ENCODE data around the gene MYO15B.
A peak's percentile ranks its signal among the peaks of the same experiment; 100 is the strongest.

The MYO15B gene

DNA sequence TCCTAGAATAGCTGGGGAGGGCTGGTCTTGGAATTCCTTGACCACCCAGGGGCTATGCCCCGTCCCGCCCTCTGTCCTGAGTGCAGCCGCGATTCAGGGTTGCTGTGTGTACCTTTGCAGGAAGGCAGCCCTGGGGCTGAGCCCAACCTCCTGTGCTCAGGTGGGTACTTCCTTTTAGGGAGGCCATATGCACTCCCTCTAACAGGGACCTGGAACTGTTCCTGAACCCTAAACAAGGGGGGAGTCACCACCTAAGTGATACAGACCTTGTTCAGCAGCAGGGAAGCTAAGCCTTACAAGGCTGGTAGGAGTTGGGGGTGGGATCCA, 37.5 kb upstream of the MYO15B start:
- H3K27ac ChIP-seq (ENCODE audit: low read depth, low read length), result peak overlapping the region; percentile 81; the same call in 1 of the 2 replicates
- H3K36me3 ChIP-seq (ENCODE audit: insufficient read depth, low read length), result no peaks in the 10 kb centered on the region
- H3K9ac ChIP-seq (ENCODE audit: low read depth, low read length), result peak overlapping the region; percentile 65; the same call in 1 of the 2 replicates
- H3K4me3 ChIP-seq (ENCODE audit: low read length), result peak overlapping the region; percentile 50
- peaks cover 29% of the 10 kb centered on the region for H3K4me1 ChIP-seq (ENCODE audit: insufficient read depth, low read length)
- WGBS, result 66% methylated on average over 4 of the region's 4 CpGs
- no peaks in the 10 kb centered on the region for H3K9me3 ChIP-seq (ENCODE audit: insufficient read depth, low read depth, low read length)
- H3K27me3 ChIP-seq (ENCODE audit: insufficient read depth, low read length), result no peaks in the 10 kb centered on the region

DNA sequence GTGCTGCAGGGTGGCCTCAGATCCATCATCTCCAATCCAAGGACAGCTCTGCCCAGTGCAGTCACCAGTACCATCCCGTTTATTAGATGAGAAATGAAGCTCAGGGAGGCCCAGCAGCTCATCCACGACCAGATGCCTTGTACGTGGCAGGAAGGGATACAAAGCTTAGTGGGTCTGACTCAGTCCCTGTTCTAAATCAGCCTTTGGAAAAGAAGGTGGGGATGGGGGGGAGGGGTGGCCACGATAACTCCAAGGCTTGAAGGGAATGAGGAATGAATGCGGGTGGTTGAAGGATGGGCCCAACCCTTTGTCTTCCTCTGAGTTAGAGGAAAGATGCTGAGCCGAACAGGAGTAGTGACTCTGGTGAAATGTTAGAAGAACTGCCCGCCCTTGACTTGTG, 36.3 kb upstream of the MYO15B start:
- WGBS, result 73% methylated on average over 7 of the region's 7 CpGs
- Histone ChIP-seq H3K27me3 (ENCODE audit: insufficient read depth, low read length) (no peaks in the 10 kb centered on the region), H3K27ac (ENCODE audit: low read depth, low read length) (no peak overlapping the region), H3K4me3 (ENCODE audit: low read length) (no peak overlapping the region), H3K9me3 (ENCODE audit: insufficient read depth, low read depth, low read length) (no peaks in the 10 kb centered on the region), H3K4me1 (ENCODE audit: insufficient read depth, low read length) (peaks cover 26% of the 10 kb centered on the region), H3K36me3 (ENCODE audit: insufficient read depth, low read length) (no peaks in the 10 kb centered on the region), H3K9ac (ENCODE audit: low read depth, low read length) (no peak overlapping the region)

DNA sequence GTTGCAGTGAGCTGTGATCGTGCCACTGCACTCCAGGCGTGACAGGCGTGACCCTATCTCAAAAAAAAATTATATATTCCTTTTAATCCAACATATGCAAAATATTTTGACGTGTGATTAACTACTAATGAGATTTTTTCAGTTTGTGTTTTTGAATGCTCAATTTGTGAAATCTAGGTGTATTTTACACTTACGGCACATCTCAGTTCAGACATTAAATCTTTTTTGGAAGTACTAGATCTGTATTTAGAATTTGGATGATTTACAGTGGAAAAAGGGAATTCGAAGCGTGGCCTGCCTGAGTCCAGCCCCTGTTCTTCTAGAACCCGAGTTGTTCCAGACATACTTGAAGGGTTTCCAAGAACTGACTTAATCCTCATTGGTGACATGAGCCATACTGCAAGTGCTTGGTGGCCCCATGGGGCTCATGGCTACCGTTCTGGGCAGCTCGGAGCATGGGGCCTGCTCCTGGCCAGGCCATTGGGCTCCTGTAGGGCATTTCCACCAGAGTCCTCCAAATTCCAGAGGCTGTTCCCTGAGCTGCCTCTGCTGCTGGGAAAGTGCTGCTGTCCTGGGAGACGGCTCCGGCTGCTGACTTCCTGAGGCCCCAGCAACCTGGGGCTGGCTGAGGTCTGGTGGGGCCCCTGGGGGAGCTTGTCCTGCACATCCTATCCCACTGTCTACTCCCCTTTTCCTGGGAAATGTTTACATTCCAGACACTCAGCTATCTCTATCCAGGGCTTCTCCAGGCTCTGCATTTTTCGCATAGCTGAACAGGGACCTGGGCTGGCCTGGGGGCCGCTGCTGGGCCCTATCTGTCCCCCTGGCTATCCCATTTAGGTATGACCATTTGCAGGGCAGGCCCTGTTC, 34.9 kb upstream of the MYO15B start:
- no peaks in the 10 kb centered on the region for H3K36me3 ChIP-seq (ENCODE audit: insufficient read depth, low read length)
- peaks cover 26% of the 10 kb centered on the region for H3K4me1 ChIP-seq (ENCODE audit: insufficient read depth, low read length)
- no peak overlapping the region for H3K4me3 ChIP-seq (ENCODE audit: low read length)
- no peaks in the 10 kb centered on the region for H3K27me3 ChIP-seq (ENCODE audit: insufficient read depth, low read length)
- no peaks in the 10 kb centered on the region for H3K9me3 ChIP-seq (ENCODE audit: insufficient read depth, low read depth, low read length)
- 85% methylated on average over 14 of the region's 14 CpGs for WGBS
- H3K9ac ChIP-seq (ENCODE audit: low read depth, low read length), result peak overlapping the region; percentile 25; the same call in 1 of the 2 replicates
- H3K27ac ChIP-seq (ENCODE audit: low read depth, low read length), result peak overlapping the region; percentile 77

DNA sequence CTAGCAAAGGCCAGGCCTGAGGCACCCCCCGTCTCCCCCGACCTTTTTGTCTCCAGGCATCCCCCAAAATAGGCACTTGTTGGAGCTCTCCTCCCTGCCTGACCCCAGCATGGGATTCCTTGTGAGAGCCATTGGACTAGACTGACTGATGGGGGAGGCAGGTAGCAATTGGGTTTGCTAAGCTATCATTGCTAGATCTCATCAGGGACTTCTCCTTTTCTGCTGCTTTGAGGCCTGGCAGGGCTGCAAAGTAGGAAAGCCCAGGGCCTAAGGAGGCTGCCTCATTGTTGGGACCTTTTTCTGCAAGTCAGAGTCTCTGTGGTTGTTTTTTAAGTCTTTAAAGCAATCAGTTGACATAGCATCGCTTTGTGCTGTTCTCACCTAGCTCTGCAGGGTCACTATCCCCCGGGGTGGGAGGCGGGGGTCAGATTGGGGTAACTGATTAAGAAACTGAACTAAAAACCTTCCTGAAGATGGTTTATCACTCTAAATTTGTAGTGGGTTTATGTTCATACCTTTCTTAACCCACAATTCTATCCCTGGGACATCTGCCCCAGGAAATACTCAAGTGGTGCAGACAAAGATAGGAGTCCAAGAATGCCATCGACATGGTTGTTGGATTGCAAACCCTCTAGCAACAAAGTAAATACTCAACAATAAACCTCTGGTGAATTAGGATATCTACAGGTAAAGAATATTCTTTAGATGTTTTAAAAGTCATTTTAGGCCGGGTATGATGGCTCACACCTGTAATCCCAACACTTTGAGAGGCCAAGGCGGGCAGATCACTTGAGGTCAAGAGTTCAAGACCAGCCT, 34.1 kb upstream of the MYO15B start:
- H3K36me3 ChIP-seq (ENCODE audit: insufficient read depth, low read length), result no peaks in the 10 kb centered on the region
- no peak overlapping the region for H3K9ac ChIP-seq (ENCODE audit: low read depth, low read length)
- WGBS, result 89% methylated on average over 8 of the region's 8 CpGs
- H3K4me3 ChIP-seq (ENCODE audit: low read length), result no peak overlapping the region
- H3K9me3 ChIP-seq (ENCODE audit: insufficient read depth, low read depth, low read length), result no peaks in the 10 kb centered on the region
- no peaks in the 10 kb centered on the region for H3K27me3 ChIP-seq (ENCODE audit: insufficient read depth, low read length)
- H3K27ac ChIP-seq (ENCODE audit: low read depth, low read length), result peak overlapping the region; percentile 77
- H3K4me1 ChIP-seq (ENCODE audit: insufficient read depth, low read length), result peaks cover 26% of the 10 kb centered on the region

DNA sequence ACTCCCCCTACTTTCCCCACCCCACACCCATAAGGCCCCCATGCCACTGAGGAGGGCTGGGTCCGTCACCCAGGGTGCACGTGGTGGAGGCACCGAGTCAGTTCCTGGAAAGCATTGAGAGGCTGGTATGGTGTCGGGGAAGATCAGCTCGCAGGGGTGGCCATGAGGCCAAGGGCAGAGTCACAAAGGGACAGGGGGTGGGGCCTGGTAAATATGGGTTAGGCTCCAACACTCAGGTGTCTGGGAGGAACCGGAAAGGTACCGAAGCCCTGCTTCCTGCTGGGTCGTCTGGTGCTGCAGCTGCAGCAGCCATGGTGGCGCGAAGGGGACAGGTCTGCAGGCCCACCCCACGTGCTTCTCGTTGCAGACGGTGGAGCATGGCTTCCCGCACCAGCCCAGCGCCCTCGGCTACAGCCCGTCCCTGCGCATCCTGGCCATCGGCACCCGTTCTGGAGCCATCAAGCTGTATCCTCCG, 31.9 kb upstream of the MYO15B start:
- Histone ChIP-seq H3K9ac (ENCODE audit: low read depth, low read length) (no peak overlapping the region), H3K4me1 (ENCODE audit: insufficient read depth, low read length) (peaks cover 13% of the 10 kb centered on the region; the same call in 1 of the 2 replicates)
- WGBS, result 92% methylated on average over 21 of the region's 21 CpGs

DNA sequence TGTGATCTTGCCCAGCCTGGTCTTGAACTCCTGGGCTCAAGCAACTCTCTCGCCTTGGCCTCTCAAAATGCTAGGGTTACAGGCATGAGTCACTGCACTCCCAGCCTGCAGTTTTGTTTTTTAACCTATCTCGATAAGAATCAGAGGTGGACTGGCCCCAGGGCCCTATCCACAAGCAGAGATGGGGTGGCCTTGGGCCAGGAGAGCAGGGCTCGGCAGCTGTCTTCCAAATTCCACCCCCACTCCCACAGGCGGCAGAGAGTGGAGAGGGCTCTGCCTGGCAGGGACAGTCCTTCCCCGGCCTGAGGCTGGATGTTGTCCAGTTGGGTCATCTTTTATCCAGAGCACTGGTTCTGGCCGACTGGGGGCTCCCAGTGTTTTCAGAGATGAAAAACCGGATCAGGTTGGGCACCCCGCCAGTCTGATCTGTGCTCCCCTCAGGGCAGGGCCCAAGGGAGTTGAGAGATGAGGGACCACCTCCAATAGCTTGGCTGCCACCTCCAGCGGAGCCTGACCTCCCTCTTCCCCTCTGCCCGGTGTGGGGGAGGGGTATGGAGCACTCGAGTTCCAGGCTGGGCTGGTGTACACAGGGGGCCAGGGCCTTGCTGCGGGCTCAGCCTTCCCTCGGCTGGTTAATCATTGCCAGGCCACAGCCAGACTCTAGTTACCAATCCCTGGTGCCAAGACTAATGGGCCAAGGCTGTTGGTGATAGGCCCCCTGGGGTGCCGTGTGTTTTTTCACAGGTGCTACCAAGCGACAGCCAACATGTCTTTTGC, 30.3 kb upstream of the MYO15B start:
- H3K4me1 ChIP-seq (ENCODE audit: insufficient read depth, low read length), result peaks cover 6% of the 10 kb centered on the region; the same call in 1 of the 2 replicates
- H3K4me3 ChIP-seq (ENCODE audit: low read length), result no peak overlapping the region
- H3K9ac ChIP-seq (ENCODE audit: low read depth, low read length), result no peak overlapping the region

More for the DNA sequence above, 31.9 kb upstream of the MYO15B start:
- H3K9me3 ChIP-seq (ENCODE audit: insufficient read depth, low read depth, low read length), result no peaks in the 10 kb centered on the region
- H3K36me3 ChIP-seq (ENCODE audit: insufficient read depth, low read length), result no peaks in the 10 kb centered on the region
- H3K27me3 ChIP-seq (ENCODE audit: insufficient read depth, low read length), result no peaks in the 10 kb centered on the region
- no peak overlapping the region for H3K27ac ChIP-seq (ENCODE audit: low read depth, low read length)
- no peak overlapping the region for H3K4me3 ChIP-seq (ENCODE audit: low read length)

DNA sequence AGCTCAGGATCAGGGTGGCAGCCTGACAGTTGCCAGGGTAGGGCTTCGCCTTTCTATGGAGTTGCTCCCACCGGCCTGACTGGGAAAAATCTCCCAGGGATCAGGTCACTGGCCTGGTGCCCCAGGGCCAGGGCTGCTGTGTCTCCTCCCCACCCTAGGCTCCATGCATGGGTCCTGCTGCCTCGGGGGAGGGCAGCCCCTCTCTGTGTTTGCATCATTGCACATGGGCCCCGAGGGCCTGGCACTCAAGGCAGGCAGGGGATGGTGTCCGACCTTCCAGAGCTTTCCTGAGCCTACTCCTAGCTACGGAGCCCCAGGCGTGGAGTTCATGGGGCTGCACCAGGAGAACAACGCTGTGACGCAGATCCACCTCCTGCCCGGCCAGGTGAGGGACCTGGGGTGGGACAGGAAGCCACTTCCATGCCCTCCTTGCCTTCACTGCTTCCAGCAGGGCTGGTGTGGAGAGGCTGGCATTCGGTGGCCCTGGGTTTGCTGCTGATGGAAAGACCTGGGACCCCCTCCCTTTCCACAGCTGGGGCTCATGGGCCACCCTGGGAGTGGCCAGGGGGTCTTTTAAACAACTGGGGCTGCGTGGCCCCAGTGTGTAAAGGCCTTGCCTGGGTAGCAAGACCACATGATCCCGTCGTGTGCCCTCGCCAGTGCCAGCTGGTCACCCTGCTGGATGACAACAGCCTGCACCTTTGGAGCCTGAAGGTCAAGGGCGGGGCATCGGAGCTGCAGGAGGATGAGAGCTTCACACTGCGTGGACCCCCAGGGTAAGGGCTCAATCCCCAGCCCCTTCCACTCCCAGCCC, 29.5 kb upstream of the MYO15B start:
- Histone ChIP-seq H3K4me3 (ENCODE audit: low read length) (no peak overlapping the region), H3K27ac (ENCODE audit: low read depth, low read length) (no peak overlapping the region), H3K27me3 (ENCODE audit: insufficient read depth, low read length) (no peaks in the 10 kb centered on the region), H3K36me3 (ENCODE audit: insufficient read depth, low read length) (peaks cover 2% of the 10 kb centered on the region), H3K9me3 (ENCODE audit: insufficient read depth, low read depth, low read length) (no peaks in the 10 kb centered on the region), H3K4me1 (ENCODE audit: insufficient read depth, low read length) (no peaks in the 10 kb centered on the region; the same call in 1 of the 2 replicates), H3K9ac (ENCODE audit: low read depth, low read length) (no peak overlapping the region)
- WGBS, result 86% methylated on average over 18 of the region's 18 CpGs

More for the DNA sequence above, 30.3 kb upstream of the MYO15B start:
- Histone ChIP-seq H3K36me3 (ENCODE audit: insufficient read depth, low read length) (no peaks in the 10 kb centered on the region), H3K27me3 (ENCODE audit: insufficient read depth, low read length) (no peaks in the 10 kb centered on the region), H3K27ac (ENCODE audit: low read depth, low read length) (no peak overlapping the region), H3K9me3 (ENCODE audit: insufficient read depth, low read depth, low read length) (no peaks in the 10 kb centered on the region)
- WGBS, result 79% methylated on average over 15 of the region's 15 CpGs

DNA sequence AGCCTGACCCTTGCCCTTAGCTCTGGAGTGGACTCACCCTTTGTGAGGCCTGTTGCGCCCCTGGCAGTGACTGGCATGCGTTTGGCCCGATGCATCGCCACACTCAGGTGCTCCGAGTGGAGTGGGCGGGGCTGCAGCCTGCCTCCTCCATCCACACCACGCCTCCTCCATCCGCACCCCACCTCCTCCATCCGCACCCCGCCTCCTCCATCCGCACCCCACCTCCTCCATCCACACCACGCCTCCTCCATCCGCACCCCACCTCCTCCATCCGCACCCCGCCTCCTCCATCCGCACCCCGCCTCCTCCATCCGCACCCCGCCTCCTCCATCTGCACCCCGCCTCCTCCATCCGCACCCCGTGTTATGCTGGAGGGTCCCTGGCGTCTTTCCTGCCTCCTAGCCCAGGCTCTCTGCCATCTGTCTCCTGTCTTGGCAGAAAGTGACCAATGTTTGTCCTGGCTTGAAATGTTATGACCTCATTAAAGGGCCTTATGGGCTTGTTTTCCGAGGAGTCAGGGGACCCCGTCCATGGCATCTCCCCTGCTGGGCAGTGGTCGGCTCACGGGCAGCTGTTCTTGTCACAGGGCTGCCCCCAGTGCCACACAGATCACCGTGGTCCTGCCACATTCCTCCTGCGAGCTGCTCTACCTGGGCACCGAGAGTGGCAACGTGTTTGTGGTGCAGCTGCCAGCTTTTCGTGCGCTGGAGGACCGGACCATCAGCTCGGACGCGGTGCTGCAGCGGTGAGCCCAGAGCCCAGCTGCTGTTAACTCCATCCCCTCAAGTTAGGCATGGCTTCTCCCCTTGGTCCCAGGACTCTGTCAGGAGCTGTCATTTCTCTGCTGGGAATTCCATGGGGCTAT, 28.7 kb upstream of the MYO15B start:
- Histone ChIP-seq H3K27ac (ENCODE audit: low read depth, low read length) (no peak overlapping the region), H3K9me3 (ENCODE audit: insufficient read depth, low read depth, low read length) (no peaks in the 10 kb centered on the region), H3K36me3 (ENCODE audit: insufficient read depth, low read length) (peaks cover 9% of the 10 kb centered on the region), H3K4me1 (ENCODE audit: insufficient read depth, low read length) (no peaks in the 10 kb centered on the region; the same call in 1 of the 2 replicates), H3K27me3 (ENCODE audit: insufficient read depth, low read length) (no peaks in the 10 kb centered on the region), H3K4me3 (ENCODE audit: low read length) (no peak overlapping the region), H3K9ac (ENCODE audit: low read depth, low read length) (no peak overlapping the region)
- WGBS, result 92% methylated on average over 34 of the region's 38 CpGs

DNA sequence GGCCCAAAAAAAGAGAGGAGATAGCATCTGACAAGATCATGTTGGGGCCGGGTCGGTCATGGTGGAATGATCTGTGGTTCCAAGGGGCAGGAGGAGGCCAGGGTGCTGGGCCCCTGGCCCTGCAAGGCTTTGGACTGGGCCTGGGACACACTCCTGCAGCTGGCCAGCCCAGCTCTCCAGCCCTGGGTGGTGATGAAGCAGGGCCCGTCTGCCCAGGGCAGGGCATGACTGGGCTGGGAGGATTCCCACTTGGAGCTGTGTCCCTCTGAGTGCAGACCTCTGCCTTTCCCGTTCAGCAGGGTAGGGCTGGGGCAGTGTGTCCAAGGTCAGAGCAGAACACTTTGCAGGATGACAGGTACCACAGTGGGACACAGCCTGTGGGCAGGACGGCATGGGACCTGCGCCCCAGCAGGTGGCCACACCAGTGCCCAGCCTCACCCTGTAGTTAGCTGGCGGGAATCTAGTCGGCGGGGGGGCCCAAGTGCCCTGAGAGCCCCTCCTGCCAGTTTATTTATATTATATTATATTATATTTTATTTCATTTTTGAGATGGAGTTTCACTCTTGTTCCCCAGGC, 27.6 kb upstream of the MYO15B start:
- no peak overlapping the region for H3K9ac ChIP-seq (ENCODE audit: low read depth, low read length)
- 90% methylated on average over 8 of the region's 9 CpGs for WGBS
- H3K36me3 ChIP-seq (ENCODE audit: insufficient read depth, low read length), result peaks cover 12% of the 10 kb centered on the region
- no peak overlapping the region for H3K27ac ChIP-seq (ENCODE audit: low read depth, low read length)
- no peaks in the 10 kb centered on the region for H3K27me3 ChIP-seq (ENCODE audit: insufficient read depth, low read length)
- no peaks in the 10 kb centered on the region for H3K9me3 ChIP-seq (ENCODE audit: insufficient read depth, low read depth, low read length)
- no peaks in the 10 kb centered on the region; the same call in 1 of the 2 replicates for H3K4me1 ChIP-seq (ENCODE audit: insufficient read depth, low read length)
- H3K4me3 ChIP-seq (ENCODE audit: low read length), result no peak overlapping the region
